ENCODE data around the gene FKBP7. TPM values are rescaled to one million over a fixed set of nuclear protein-coding genes. Genes with fewer than 3 reads are reported as not detected.

Gene FKBP7
- total and polyA plus RNA-seq, 2 of the 8 experiments (the other 6 are each of a cell fraction or from before 2014, with no cell fraction given): 3.6 to 7.0 TPM

DNA sequence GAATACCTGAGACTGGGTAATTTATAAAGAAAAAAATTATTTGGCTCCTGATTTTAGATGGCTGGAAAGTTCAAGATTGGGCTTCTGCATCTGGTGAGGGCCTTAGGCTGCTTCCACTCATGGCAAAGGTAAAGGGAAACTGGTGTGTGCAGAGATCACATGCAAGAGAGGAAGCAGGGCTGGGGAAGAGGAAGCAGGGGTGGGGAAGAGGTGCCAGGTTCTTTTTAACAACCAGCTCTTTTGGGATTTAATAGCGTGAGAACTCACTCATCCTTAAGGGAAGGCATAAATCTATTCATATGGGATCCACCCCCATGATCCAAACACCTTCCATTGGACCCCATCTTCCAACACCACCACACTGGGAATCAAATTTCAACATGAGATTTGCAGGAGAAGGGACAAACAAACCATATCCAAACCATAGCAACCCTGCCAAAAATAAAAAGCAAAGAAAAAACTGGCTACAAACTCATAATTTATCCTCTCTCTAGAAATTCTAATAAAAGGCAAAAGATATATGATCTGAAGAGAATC, 57.9 kb downstream of the FKBP7 start:
- no peak overlapping the region for H2BK15ac ChIP-seq (ENCODE audit: low read length)
- no peak overlapping the region for H3K4me2 ChIP-seq (ENCODE audit: insufficient read depth in 1 of 2, low read depth in 2 of 2, low read length in 2 of 2)
- H2BK5ac ChIP-seq (ENCODE audit: low read depth, low read length): no peak overlapping the region
- no peak overlapping the region for H2AFZ ChIP-seq (ENCODE audit: low read length)
- no peak overlapping the region for H3K18ac ChIP-seq (ENCODE audit: extremely low read depth, low read length)
- H3K4ac ChIP-seq (replicated peaks; ENCODE audit: insufficient read length, low read depth, low read length): no peak overlapping the region
- no peak overlapping the region for H4K8ac ChIP-seq (ENCODE audit: extremely low read depth, insufficient read depth, low read length)
- no peaks in the 10 kb centered on the region for H3K4me1 ChIP-seq (replicated peaks in 1 of 4; ENCODE audit: control insufficient read depth in 3 of 4, insufficient read depth in 4 of 4, low read length in 3 of 4)
- CTCF ChIA-PET (ENCODE audit: partially characterized antibody): interaction anchor here (0.8 to 3.4 kb wide), 3 partner anchors 29 to 309 kb away, joined by 3 to 24 read pairs (median 4); partner anchors contain the start of gene RBM45
- no peak overlapping the region for H3K14ac ChIP-seq (ENCODE audit: insufficient read length)
- H3K4me3 ChIP-seq (ENCODE audit: extremely low read depth in 1 of 4, insufficient read depth in 2 of 4, low read depth in 3 of 4, low read length in 4 of 4): no peak overlapping the region
- no peaks in the 10 kb centered on the region for H3K9me3 ChIP-seq (ENCODE audit: insufficient read depth in 2 of 2, low read depth in 1 of 2, low read length in 1 of 2)
- H2BK20ac ChIP-seq (ENCODE audit: low read length): no peak overlapping the region
- H3K9ac ChIP-seq (replicated peaks in 1 of 4; ENCODE audit: extremely low read depth in 1 of 4, low read depth in 3 of 4, low read length in 3 of 4): no peak overlapping the region
- H3K79me2 ChIP-seq (ENCODE audit: control insufficient read depth in 1 of 2, insufficient read depth in 2 of 2, low read length in 2 of 2): no peaks in the 10 kb centered on the region
- DNase-seq (ENCODE audit: low read depth in 1 of 2, low spot score in 2 of 2): no peak
- POLR2A ChIA-PET (ENCODE audit: partially characterized antibody): no interaction called here
- no peaks in the 10 kb centered on the region for H3K23me2 ChIP-seq (ENCODE audit: low read depth, low read length)
- no peaks in the 10 kb centered on the region; the same call in 1 of the 2 replicates for H3K79me1 ChIP-seq (ENCODE audit: low read depth, low read length)
- no peak overlapping the region for H2AK5ac ChIP-seq (ENCODE audit: low read depth, low read length)
- no peaks in the 10 kb centered on the region for H4K20me1 ChIP-seq (replicated peaks in 1 of 2; ENCODE audit: control insufficient read depth in 1 of 2, insufficient read depth in 2 of 2, low read length in 2 of 2)
- no peak overlapping the region for H3K27ac ChIP-seq (ENCODE audit: low read depth, low read length)
- WGBS, 2 experiments (ENCODE audit: extremely low coverage in 1 of 2, insufficient coverage in 1 of 2, insufficient read length in 1 of 2, insufficient replicate concordance in 2 of 2, low coverage in 1 of 2, low lambda C conversion rate in 2 of 2, missing lambda C conversion rate in 1 of 2): 87% methylated on average over 1 of the region's 1 CpG; no CpG with 5 or more reads in 1 of the 2 experiments
- no peaks in the 10 kb centered on the region; a peak in 2 of 8 replicates for H3K36me3 ChIP-seq (ENCODE audit: control insufficient read depth in 2 of 4, insufficient read depth in 4 of 4, low read length in 3 of 4)
- no peak overlapping the region for H3K23ac ChIP-seq (ENCODE audit: insufficient read length)
- H2BK12ac ChIP-seq (ENCODE audit: low read depth, low read length): no peak overlapping the region
- H3K27me3 ChIP-seq (replicated peaks in 1 of 4; ENCODE audit: control insufficient read depth in 3 of 4, extremely low read depth in 1 of 4, insufficient read depth in 3 of 4, low read length in 3 of 4): no peaks in the 10 kb centered on the region
- H4K91ac ChIP-seq (replicated peaks; ENCODE audit: insufficient read length, low read length): no peak overlapping the region
- H3K56ac ChIP-seq (replicated peaks; ENCODE audit: insufficient read length, low read depth, low read length): no peak overlapping the region
- no peak for FAIRE-seq
- no peak overlapping the region for H2BK120ac ChIP-seq (replicated peaks; ENCODE audit: low read depth, low read length)
- TF ChIP-seq GABPA (IDR thresholded peaks at IDR 0.05; ENCODE audit: borderline replicate concordance, insufficient read depth, low read length) (no peak), MAFK (IDR thresholded peaks at IDR 0.05; ENCODE audit: low read depth, low read length) (no peak), HDAC6 (IDR thresholded peaks at IDR 0.05; ENCODE audit: low read depth, low read length) (no peak)
- no peak overlapping the region for H4K5ac ChIP-seq (ENCODE audit: insufficient read length, low read depth, low read length)

All from H1 (cell line).